GM23338 (cell line): ENCODE data around the gene LRRC10. TPM values are rescaled to one million over a fixed set of nuclear protein-coding genes. Genes with fewer than 3 reads are reported as not detected.

ENCODE experiments used
- ETS1 ChIP-seq: IDR thresholded peaks from 2 replicates; pipeline ENCODE4 v1.6.1; 2016; ENCODE audit warnings: antibody characterized with exemption
- NANOG ChIP-seq: IDR thresholded peaks from 2 replicates; pipeline ENCODE4 v1.6.1; 2016; ENCODE audit warnings: antibody characterized with exemption, borderline replicate concordance
- ZNF114 ChIP-seq: fragments of 250-450 bp; sonication (Bioruptor Pico); IDR thresholded peaks from 2 replicates; pipeline ENCODE4 v1.5.0; 2020; ENCODE audit warnings: mild to moderate bottlenecking, moderate library complexity
- ZNF331 ChIP-seq: fragments of 250-450 bp; sonication (Bioruptor Pico); IDR thresholded peaks from 2 replicates; pipeline ENCODE4 v1.5.0; 2020; ENCODE audit warnings: low read depth, mild to moderate bottlenecking, moderate library complexity
- ZNF462 ChIP-seq: fragments of 250-450 bp; sonication (Bioruptor Pico); IDR thresholded peaks from 2 replicates; pipeline ENCODE4 v1.5.0; 2020; ENCODE audit warnings: mild to moderate bottlenecking, moderate library complexity
- polyA plus RNA-seq: library from polyadenylated mRNA; unstranded; fragments of >200 nt; fragmentation: Nextera tagmentation; extraction: Ambion mirVana; gene quantifications from 2 replicates; pipeline ENCODE4 v1.2.1, GENCODE V29; 2016
- total RNA-seq: library from RNA; depleted of rRNA; stranded (reverse); fragments of >200 nt; shearing (Covaris generic); gene quantifications from 2 replicates; pipeline ENCODE4 v1.2.3, GENCODE V29; 2014
- TF ChIP-seq, protein P1 (sequence below): IDR thresholded peaks from one replicate; pipeline ENCODE4 v1.6.1; 2018; ENCODE audit warnings: antibody characterized with exemption; ENCODE audit not compliant: unreplicated experiment

LRRC10 gene
- total and polyA plus RNA-seq, 2 experiments from 2014 or later, result not detected

DNA sequence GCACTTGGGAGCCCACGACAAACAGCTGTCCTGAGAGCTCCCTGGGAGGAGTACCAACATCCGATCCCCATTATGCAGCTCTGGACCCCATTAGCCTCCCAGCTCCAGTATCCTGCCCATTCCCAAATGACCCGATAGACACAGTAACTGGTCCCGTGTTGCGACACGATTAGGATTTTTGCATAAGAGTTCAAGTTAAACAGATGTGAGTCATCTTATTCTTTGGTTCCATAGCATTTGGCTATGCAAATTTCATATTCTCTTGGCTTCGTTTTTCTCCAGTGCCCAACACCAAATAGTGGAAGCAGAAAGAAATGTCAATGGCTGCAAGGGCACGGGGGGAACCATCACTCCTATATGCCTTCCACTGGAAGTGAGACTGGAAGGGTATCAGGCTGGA is 43.0 kb upstream of the LRRC10 start (continued):
- no peak for TF ChIP-seq ZNF462 (CRISPR knock-in tag)
- no peak for TF ChIP-seq ZNF114 (CRISPR knock-in tag)
- TF ChIP-seq ZNF331 (CRISPR knock-in tag), result no peak
- TF ChIP-seq, protein P1, sequence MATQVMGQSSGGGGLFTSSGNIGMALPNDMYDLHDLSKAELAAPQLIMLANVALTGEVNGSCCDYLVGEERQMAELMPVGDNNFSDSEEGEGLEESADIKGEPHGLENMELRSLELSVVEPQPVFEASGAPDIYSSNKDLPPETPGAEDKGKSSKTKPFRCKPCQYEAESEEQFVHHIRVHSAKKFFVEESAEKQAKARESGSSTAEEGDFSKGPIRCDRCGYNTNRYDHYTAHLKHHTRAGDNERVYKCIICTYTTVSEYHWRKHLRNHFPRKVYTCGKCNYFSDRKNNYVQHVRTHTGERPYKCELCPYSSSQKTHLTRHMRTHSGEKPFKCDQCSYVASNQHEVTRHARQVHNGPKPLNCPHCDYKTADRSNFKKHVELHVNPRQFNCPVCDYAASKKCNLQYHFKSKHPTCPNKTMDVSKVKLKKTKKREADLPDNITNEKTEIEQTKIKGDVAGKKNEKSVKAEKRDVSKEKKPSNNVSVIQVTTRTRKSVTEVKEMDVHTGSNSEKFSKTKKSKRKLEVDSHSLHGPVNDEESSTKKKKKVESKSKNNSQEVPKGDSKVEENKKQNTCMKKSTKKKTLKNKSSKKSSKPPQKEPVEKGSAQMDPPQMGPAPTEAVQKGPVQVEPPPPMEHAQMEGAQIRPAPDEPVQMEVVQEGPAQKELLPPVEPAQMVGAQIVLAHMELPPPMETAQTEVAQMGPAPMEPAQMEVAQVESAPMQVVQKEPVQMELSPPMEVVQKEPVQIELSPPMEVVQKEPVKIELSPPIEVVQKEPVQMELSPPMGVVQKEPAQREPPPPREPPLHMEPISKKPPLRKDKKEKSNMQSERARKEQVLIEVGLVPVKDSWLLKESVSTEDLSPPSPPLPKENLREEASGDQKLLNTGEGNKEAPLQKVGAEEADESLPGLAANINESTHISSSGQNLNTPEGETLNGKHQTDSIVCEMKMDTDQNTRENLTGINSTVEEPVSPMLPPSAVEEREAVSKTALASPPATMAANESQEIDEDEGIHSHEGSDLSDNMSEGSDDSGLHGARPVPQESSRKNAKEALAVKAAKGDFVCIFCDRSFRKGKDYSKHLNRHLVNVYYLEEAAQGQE, result no peak
- TF ChIP-seq NANOG, result no peak
- TF ChIP-seq ETS1, result no peak
